GM12878 (cell line): ENCODE measurements around the gene GBA2. TPM values are rescaled to one million over a fixed set of nuclear protein-coding genes. Genes with fewer than 3 reads are reported as not detected.

Experiments used
- ATAC-seq: fragments of 200-7000 bp; cut with Tn5 transposase; 3 replicates; pipeline ENCODE4 v1.9.1; 2020; ENCODE audit warnings: mild to moderate bottlenecking, moderate library complexity
- BruUV-seq: library from RNA; stranded (reverse); fragments of 400-500 nt; replicated peaks from 2 replicates; lab custom pipeline; 2021; lab: Mats Ljungman, UMichigan
- CTCF ChIA-PET: fragments of 300-600 bp; sonication (Branson Sonifier 250); formaldehyde crosslinking; extraction: SDS; loops from one replicate; lab custom pipeline; 2021; ENCODE audit warnings: inconsistent platforms; lab: Yijun Ruan, JAX
- POLR2A ChIA-PET: fragments of 350-600 bp; formaldehyde crosslinking; extraction: SDS; loops from one replicate; lab custom pipeline; 2021; ENCODE audit warnings: inconsistent platforms; lab: Charles Lee
- RAD21 ChIA-PET: fragments of 300-600 bp; sonication (Branson Sonifier 250); formaldehyde crosslinking; loops from one replicate; lab custom pipeline; 2023; ENCODE audit warnings: antibody characterized with exemption; ENCODE audit not compliant: unreplicated experiment; lab: Charles Lee
- SMC1A ChIA-PET: fragments of 300-600 bp; sonication (Branson Sonifier 250); formaldehyde crosslinking; loops from one replicate; lab custom pipeline; 2023; ENCODE audit not compliant: unreplicated experiment, uncharacterized antibody; lab: Charles Lee
- DNase-seq: peaks from one replicate; pipeline ENCODE4 v3.0.0-alpha.2; 2011; ENCODE audit warnings: low read depth, low spot score
- FAIRE-seq: peaks from 3 replicates; lab custom pipeline; 2011; peaks lifted over from hg19 to GRCh38; lab: Jason Lieb, UNC
- H2AFZ ChIP-seq: 2 replicates; pipeline ENCODE4 v1.6.0; 2011; ENCODE audit warnings: low read depth, low read length, control low read depth; ENCODE audit not compliant: control insufficient read depth
- H3K27ac ChIP-seq: 2 replicates; pipeline ENCODE4 v1.5.1; 2011; ENCODE audit warnings: control low read depth; ENCODE audit not compliant: control insufficient read depth, insufficient read depth
- H3K27me3 ChIP-seq, 2 experiments: replicated peaks in 1 of 2; 2 replicates each; pipeline versions ENCODE4 v1.6.0 to v1.6.1; 2011; ENCODE audit warnings: low read length in 1 of 2; ENCODE audit not compliant: control insufficient read depth in 2 of 2, insufficient read depth in 2 of 2
- H3K36me3 ChIP-seq, 2 experiments: 2 replicates each; pipeline ENCODE4 v1.5.1; 2011; ENCODE audit warnings: low read length in 1 of 2; ENCODE audit not compliant: control insufficient read depth in 2 of 2, insufficient read depth in 2 of 2
- H3K4me1 ChIP-seq: 2 replicates; pipeline ENCODE4 v1.6.1; 2011; ENCODE audit warnings: mild to moderate bottlenecking, low read length, moderate library complexity, mixed read lengths; ENCODE audit not compliant: control insufficient read depth, insufficient read depth
- H3K4me2 ChIP-seq: 2 replicates; pipeline ENCODE4 v1.6.0; 2011; ENCODE audit warnings: control low read depth; ENCODE audit not compliant: control insufficient read depth, insufficient read depth
- H3K4me3 ChIP-seq: fragments of 200-600 bp; sonication (generic); 2 replicates; pipeline ENCODE4 v1.5.1; 2016
- H3K79me2 ChIP-seq: 2 replicates; pipeline ENCODE4 v1.6.0; 2011; ENCODE audit warnings: low read length; ENCODE audit not compliant: control insufficient read depth, insufficient read depth
- H3K9ac ChIP-seq: 2 replicates; pipeline ENCODE4 v1.8.0; 2011; ENCODE audit warnings: low read length, control low read depth, mixed read lengths; ENCODE audit not compliant: control insufficient read depth, insufficient read depth
- H3K9me3 ChIP-seq: replicated peaks from 3 replicates; pipeline ENCODE4 v1.5.1; 2011; ENCODE audit warnings: mild to moderate bottlenecking, low read length; ENCODE audit not compliant: control insufficient read depth, insufficient read depth
- H4K20me1 ChIP-seq: 2 replicates; pipeline ENCODE4 v1.6.0; 2011; ENCODE audit not compliant: control insufficient read depth, insufficient read depth
- BRCA1 ChIP-seq: IDR thresholded peaks from 2 replicates; pipeline ENCODE4 v1.6.1; 2011; ENCODE audit warnings: low read depth, low read length, improper control_type of control experiment
- CHD2 ChIP-seq: IDR thresholded peaks from 2 replicates; pipeline ENCODE4 v1.6.1; 2011; ENCODE audit warnings: low read depth, low read length, improper control_type of control experiment, borderline replicate concordance
- CREB1 ChIP-seq: IDR thresholded peaks from 2 replicates; pipeline ENCODE4 v1.6.1; 2012; ENCODE audit warnings: low read depth, mild to moderate bottlenecking, inconsistent platforms
- EGR1 ChIP-seq, 2 experiments: IDR thresholded peaks; 1 replicate in 1 of 2; 2 replicates in 1 of 2; pipeline ENCODE4 v1.6.1; 2011 to 2012; ENCODE audit warnings: low read depth in 2 of 2, low read length in 2 of 2, borderline replicate concordance in 1 of 2, mild to moderate bottlenecking in 1 of 2, moderate library complexity in 1 of 2
- EP300 ChIP-seq, 2 experiments: fragments of 150-350 bp in 1 of 2; IDR thresholded peaks; 2 replicates each; pipeline ENCODE4 v1.6.1; 2011 to 2012; ENCODE audit warnings: low read depth in 2 of 2, low read length in 2 of 2, borderline replicate concordance in 1 of 2, improper control_type of control experiment in 1 of 2, inconsistent platforms in 1 of 2; ENCODE audit not compliant: control insufficient read depth in 1 of 2
- FOXM1 ChIP-seq: IDR thresholded peaks from 2 replicates; pipeline ENCODE4 v1.6.1; 2012; ENCODE audit warnings: low read depth, mild to moderate bottlenecking, inconsistent platforms, low read length, moderate library complexity
- IKZF1 ChIP-seq: fragments of 450-650 bp; conservative IDR thresholded peaks from 2 replicates; pipeline ENCODE4 v1.6.1; 2017; ENCODE audit warnings: antibody characterized with exemption, mild to moderate bottlenecking
- IKZF2 ChIP-seq, 2 experiments: fragments of 450-650 bp; IDR thresholded peaks; 2 replicates each; pipeline ENCODE4 v1.6.1; 2017; ENCODE audit warnings: mild to moderate bottlenecking in 2 of 2, moderate library complexity in 2 of 2
- KDM1A ChIP-seq: fragments of 200-600 bp; sonication (generic); IDR thresholded peaks from 2 replicates; pipeline ENCODE4 v1.6.1; 2016; ENCODE audit warnings: borderline replicate concordance
- NFIC ChIP-seq: IDR thresholded peaks from 2 replicates; pipeline ENCODE4 v1.6.1; 2012; ENCODE audit warnings: low read depth, mild to moderate bottlenecking, inconsistent platforms, low read length, moderate library complexity
- NR2C2 ChIP-seq: IDR thresholded peaks from 2 replicates; pipeline ENCODE4 v1.6.1; 2011; ENCODE audit warnings: borderline replicate concordance, low read depth; ENCODE audit not compliant: control insufficient read depth, insufficient read length
- ZNF622 ChIP-seq: fragments of 450-650 bp; IDR thresholded peaks from 2 replicates; pipeline ENCODE4 v1.6.1; 2017; ENCODE audit warnings: mild to moderate bottlenecking, inconsistent platforms
- WGBS: methylation state at CpG from one replicate; pipeline ENCODE4 v1.1.6; 2016; ENCODE audit warnings: low lambda C conversion rate; ENCODE audit not compliant: insufficient replicate concordance, insufficient coverage; ENCODE audit errors: missing lambda C conversion rate; 5-methylcytosine and 5-hydroxymethylcytosine counted together
- in situ Hi-C: fragments of 300-500 bp; cut with MboI; formaldehyde crosslinking; loops from 9 replicates; pipeline ENCODE4 v1.14.3; 2018; ENCODE audit warnings: mixed read lengths
- intact Hi-C: fragments of 100-400 bp; cut with micrococcal nuclease; formaldehyde crosslinking; loops from one replicate; pipeline ENCODE4 v1.14.2; 2022; ENCODE audit not compliant: unreplicated experiment
- polyA plus RNA-seq, 11 experiments: library from polyadenylated mRNA; depleted of rRNA in 4 of 11; unstranded in 6 of 11; stranded (reverse) in 5 of 11; fragments of >200 nt; fragmentation: Nextera tagmentation in 4 of 11; fragmentation: Illumina TruSeq in 1 of 11; extraction: Ambion mirVana in 4 of 11; extraction: Trizol in 1 of 11; gene quantifications; 1 replicate in 1 of 11; 2 replicates in 10 of 11; pipeline versions ENCODE4 v1.2.1 to v1.2.3, GENCODE V29; 2011 to 2016; ENCODE audit warnings: inconsistent platforms in 2 of 11, missing spikeins in 2 of 11, low read depth in 1 of 11
- total RNA-seq, 4 experiments: library from RNA; depleted of rRNA in 3 of 4; stranded (reverse); fragments of >200 nt in 3 of 4; fragmentation: Illumina TruSeq in 1 of 4; extraction: Trizol in 1 of 4; gene quantifications; 2 replicates each; pipeline versions ENCODE4 v1.2.1 to v1.2.3, GENCODE V29; 2013 to 2021
- TF ChIP-seq, protein P1 (sequence below): fragments of 450-650 bp; formaldehyde crosslinking; IDR thresholded peaks from 2 replicates; pipeline ENCODE4 v1.4.0; 2020; ENCODE audit warnings: mild to moderate bottlenecking, moderate library complexity
- TF ChIP-seq, protein P2 (sequence below): IDR thresholded peaks from 2 replicates; pipeline ENCODE4 v1.6.1; 2012; ENCODE audit warnings: low read depth, low read length, improper control_type of control experiment
- TF ChIP-seq, protein P3 (sequence below): IDR thresholded peaks from 2 replicates; pipeline ENCODE4 v1.6.1; 2011; ENCODE audit warnings: borderline replicate concordance, low read depth, mild to moderate bottlenecking, moderate library complexity, low read length; ENCODE audit not compliant: insufficient read depth, poor library complexity, severe bottlenecking
- TF ChIP-seq, protein P4 (sequence below): IDR thresholded peaks from 2 replicates; pipeline ENCODE4 v1.6.1; 2012; ENCODE audit warnings: low read depth, low read length, improper control_type of control experiment

GBA2 gene
- total and polyA plus RNA-seq, 10 of the 15 experiments (the other 5 are each of a cell fraction or from before 2014, with no cell fraction given): 15.3 to 45.1 (median 29.1) TPM

DNA sequence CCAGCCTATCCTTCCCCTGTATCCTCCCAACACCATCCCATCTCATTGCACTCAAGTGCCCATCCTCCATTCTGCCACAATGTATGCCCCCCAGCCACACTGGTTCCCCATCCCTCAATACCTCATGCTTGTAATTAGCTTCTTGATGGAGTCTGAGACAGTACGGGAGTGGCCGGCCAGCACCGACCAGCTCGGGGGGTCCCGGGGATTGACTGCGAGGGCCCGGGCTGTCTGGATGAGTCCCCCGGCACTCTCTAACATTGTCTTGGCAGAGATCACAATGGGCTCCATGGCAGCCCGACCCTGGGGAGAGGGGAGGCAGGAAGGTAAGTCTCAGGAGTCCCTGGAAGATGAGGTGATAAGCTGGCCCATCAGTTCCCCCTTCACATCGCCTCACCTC, 42.1 kb downstream of the GBA2 start (continued):
- TF ChIP-seq, protein P1, sequence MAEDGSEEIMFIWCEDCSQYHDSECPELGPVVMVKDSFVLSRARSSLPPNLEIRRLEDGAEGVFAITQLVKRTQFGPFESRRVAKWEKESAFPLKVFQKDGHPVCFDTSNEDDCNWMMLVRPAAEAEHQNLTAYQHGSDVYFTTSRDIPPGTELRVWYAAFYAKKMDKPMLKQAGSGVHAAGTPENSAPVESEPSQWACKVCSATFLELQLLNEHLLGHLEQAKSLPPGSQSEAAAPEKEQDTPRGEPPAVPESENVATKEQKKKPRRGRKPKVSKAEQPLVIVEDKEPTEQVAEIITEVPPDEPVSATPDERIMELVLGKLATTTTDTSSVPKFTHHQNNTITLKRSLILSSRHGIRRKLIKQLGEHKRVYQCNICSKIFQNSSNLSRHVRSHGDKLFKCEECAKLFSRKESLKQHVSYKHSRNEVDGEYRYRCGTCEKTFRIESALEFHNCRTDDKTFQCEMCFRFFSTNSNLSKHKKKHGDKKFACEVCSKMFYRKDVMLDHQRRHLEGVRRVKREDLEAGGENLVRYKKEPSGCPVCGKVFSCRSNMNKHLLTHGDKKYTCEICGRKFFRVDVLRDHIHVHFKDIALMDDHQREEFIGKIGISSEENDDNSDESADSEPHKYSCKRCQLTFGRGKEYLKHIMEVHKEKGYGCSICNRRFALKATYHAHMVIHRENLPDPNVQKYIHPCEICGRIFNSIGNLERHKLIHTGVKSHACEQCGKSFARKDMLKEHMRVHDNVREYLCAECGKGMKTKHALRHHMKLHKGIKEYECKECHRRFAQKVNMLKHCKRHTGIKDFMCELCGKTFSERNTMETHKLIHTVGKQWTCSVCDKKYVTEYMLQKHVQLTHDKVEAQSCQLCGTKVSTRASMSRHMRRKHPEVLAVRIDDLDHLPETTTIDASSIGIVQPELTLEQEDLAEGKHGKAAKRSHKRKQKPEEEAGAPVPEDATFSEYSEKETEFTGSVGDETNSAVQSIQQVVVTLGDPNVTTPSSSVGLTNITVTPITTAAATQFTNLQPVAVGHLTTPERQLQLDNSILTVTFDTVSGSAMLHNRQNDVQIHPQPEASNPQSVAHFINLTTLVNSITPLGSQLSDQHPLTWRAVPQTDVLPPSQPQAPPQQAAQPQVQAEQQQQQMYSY (CRISPR knock-in tag): no peak
- no peak for TF ChIP-seq CHD2

DNA sequence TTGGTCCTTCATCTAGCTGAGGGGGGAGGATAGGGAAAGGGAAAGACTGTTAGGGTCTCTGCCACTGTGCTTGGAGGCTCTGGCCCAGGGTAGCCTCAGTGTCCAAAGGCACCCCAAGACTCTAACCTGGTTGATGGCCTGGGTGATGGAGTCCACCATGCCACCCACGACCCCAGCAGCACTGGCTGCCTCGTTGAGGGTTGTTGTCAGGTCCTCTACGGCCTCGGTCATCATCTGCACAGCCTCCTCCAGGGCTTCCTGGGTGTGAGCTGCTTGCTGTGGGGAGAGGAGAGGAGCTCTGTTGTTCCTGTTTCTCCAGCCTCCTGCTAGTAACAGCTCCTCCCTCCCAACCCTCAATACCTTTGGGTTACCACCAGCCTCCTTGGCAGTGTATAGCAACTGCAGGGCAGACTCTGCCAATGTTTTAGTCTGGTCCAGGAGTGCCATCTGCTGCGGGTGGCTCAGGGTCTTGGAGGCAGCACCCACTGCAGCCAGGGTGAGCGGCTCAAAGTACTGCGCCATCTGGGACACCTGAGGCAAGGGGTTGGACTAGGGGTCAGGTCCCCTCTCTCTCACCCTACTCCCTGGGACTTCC, 43.1 kb downstream of the GBA2 start:
- Histone ChIP-seq H3K4me2 (no peak overlapping the region), H3K79me2 (no peaks in the 10 kb centered on the region), H4K20me1 (no peaks in the 10 kb centered on the region), H3K9me3 (no peaks in the 10 kb centered on the region), H3K4me3 (no peak overlapping the region), H2AFZ (no peak overlapping the region), H3K27me3 (no peaks in the 10 kb centered on the region), H3K4me1 (no peaks in the 10 kb centered on the region), H3K36me3 (peaks cover 56 to 64% of the 10 kb centered on the region in 2 experiments), H3K9ac (no peak overlapping the region), H3K27ac (no peak overlapping the region)
- in situ Hi-C loops (no loop called here), intact Hi-C loops (no loop called here)
- FAIRE-seq (no peak), DNase-seq (no peak), ATAC-seq (no peak)
- RAD21 ChIA-PET: no interaction called here
- CTCF ChIA-PET: interaction anchor here (1.4 to 4.1 kb wide), 2 partner anchors 9 to 36 kb away, joined by 3 to 33 read pairs; no protein-coding TSS in a partner anchor
- BruUV-seq: TSS peak; percentile 47
- 91% methylated on average over 7 of the region's 7 CpGs for WGBS
- POLR2A ChIA-PET: interaction anchor here (0.8 kb wide), 1 partner anchor 9 kb away, joined by 3 read pairs; no protein-coding TSS in a partner anchor
- SMC1A ChIA-PET: interaction anchor here (2.2 kb wide), 1 partner anchor 22 kb away, joined by 5 read pairs; no protein-coding TSS in a partner anchor
- TF ChIP-seq EGR1 (IDR thresholded peaks at IDR 0.05; ENCODE audit: borderline replicate concordance in 1 of 2, low read depth in 2 of 2, low read length in 2 of 2): no peak
- TF ChIP-seq CREB1: no peak
- TF ChIP-seq, protein P2, sequence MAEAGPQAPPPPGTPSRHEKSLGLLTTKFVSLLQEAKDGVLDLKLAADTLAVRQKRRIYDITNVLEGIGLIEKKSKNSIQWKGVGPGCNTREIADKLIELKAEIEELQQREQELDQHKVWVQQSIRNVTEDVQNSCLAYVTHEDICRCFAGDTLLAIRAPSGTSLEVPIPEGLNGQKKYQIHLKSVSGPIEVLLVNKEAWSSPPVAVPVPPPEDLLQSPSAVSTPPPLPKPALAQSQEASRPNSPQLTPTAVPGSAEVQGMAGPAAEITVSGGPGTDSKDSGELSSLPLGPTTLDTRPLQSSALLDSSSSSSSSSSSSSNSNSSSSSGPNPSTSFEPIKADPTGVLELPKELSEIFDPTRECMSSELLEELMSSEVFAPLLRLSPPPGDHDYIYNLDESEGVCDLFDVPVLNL: no peak
- no peak for TF ChIP-seq NFIC
- TF ChIP-seq, protein P3, sequence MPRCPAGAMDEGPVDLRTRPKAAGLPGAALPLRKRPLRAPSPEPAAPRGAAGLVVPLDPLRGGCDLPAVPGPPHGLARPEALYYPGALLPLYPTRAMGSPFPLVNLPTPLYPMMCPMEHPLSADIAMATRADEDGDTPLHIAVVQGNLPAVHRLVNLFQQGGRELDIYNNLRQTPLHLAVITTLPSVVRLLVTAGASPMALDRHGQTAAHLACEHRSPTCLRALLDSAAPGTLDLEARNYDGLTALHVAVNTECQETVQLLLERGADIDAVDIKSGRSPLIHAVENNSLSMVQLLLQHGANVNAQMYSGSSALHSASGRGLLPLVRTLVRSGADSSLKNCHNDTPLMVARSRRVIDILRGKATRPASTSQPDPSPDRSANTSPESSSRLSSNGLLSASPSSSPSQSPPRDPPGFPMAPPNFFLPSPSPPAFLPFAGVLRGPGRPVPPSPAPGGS: no peak
- no peak for TF ChIP-seq NR2C2
- TF ChIP-seq FOXM1: no peak
- no peak for TF ChIP-seq IKZF1
- TF ChIP-seq, protein P4, sequence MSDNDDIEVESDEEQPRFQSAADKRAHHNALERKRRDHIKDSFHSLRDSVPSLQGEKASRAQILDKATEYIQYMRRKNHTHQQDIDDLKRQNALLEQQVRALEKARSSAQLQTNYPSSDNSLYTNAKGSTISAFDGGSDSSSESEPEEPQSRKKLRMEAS: no peak
- no peak for TF ChIP-seq ZNF622
- TF ChIP-seq BRCA1: no peak
- no peak for TF ChIP-seq IKZF2 (IDR thresholded peaks at IDR 0.05)
- TF ChIP-seq KDM1A: no peak
- no peak for TF ChIP-seq EP300 (IDR thresholded peaks at IDR 0.05; ENCODE audit: borderline replicate concordance in 1 of 2, control insufficient read depth in 1 of 2, low read depth in 2 of 2, low read length in 2 of 2)
